Neuronal stem cell (in vitro differentiated cells): ENCODE results near the gene BARHL1.

Experiments
- DNase-seq: peaks from one replicate; pipeline ENCODE4 v3.0.0-alpha.2; 2013; ENCODE audit warnings: low spot score
- H2AFZ ChIP-seq: one replicate; pipeline ENCODE4 v1.6.1; 2013; ENCODE audit warnings: mild to moderate bottlenecking, low read length, inconsistent platforms
- H2AK5ac ChIP-seq: 2 replicates; pipeline ENCODE4 v1.6.1; 2013; ENCODE audit warnings: low read depth, mild to moderate bottlenecking, inconsistent platforms, low read length, moderate library complexity, mixed read lengths
- H2BK120ac ChIP-seq: 2 replicates; pipeline ENCODE4 v1.6.1; 2013; ENCODE audit warnings: low read depth, mild to moderate bottlenecking, inconsistent platforms, low read length, moderate library complexity, mixed read lengths
- H2BK12ac ChIP-seq: one replicate; pipeline ENCODE4 v1.6.1; 2013; ENCODE audit warnings: low read length, inconsistent platforms
- H2BK15ac ChIP-seq: 2 replicates; pipeline ENCODE4 v1.6.1; 2013; ENCODE audit warnings: mild to moderate bottlenecking, low read length, inconsistent platforms, mixed read lengths
- H2BK5ac ChIP-seq: one replicate; pipeline ENCODE4 v1.6.1; 2013; ENCODE audit warnings: inconsistent platforms, mild to moderate bottlenecking, low read length, moderate library complexity
- H3K14ac ChIP-seq: one replicate; pipeline ENCODE4 v1.6.1; 2013; ENCODE audit warnings: low read length, inconsistent platforms
- H3K18ac ChIP-seq: 2 replicates; pipeline ENCODE4 v1.6.1; 2013; ENCODE audit warnings: low read length, inconsistent platforms
- H3K23ac ChIP-seq: 2 replicates; pipeline ENCODE4 v1.6.1; 2013; ENCODE audit warnings: low read depth, mild to moderate bottlenecking, mixed read lengths, low read length, inconsistent platforms; ENCODE audit not compliant: poor library complexity
- H3K27ac ChIP-seq: replicated peaks from 3 replicates; pipeline ENCODE4 v1.5.1; 2013; ENCODE audit warnings: low read length, inconsistent platforms
- H3K27me3 ChIP-seq, 3 experiments: 2 replicates each; pipeline ENCODE4 v1.6.1; 2013; ENCODE audit warnings: low read length in 3 of 3, mild to moderate bottlenecking in 2 of 3, inconsistent platforms in 1 of 3, low read depth in 1 of 3, mixed read lengths in 1 of 3, moderate library complexity in 1 of 3; ENCODE audit not compliant: control insufficient read depth in 3 of 3, insufficient read depth in 3 of 3
- H3K36me3 ChIP-seq, 2 donors: replicated peaks in 1 of 2; 2 replicates each; pipeline ENCODE4 v1.6.1; 2013; ENCODE audit warnings: low read length in 2 of 2; ENCODE audit not compliant: control insufficient read depth in 2 of 2, insufficient read depth in 2 of 2
- H3K4ac ChIP-seq: 2 replicates; pipeline ENCODE4 v1.6.1; 2013; ENCODE audit warnings: inconsistent platforms, mild to moderate bottlenecking, low read length, moderate library complexity
- H3K4me1 ChIP-seq, 2 donors: 1 replicate in 1 of 2; 2 replicates in 1 of 2; pipeline ENCODE4 v1.6.1; 2013; ENCODE audit warnings: low read length in 2 of 2, low read depth in 1 of 2; ENCODE audit not compliant: control insufficient read depth in 2 of 2, insufficient read depth in 1 of 2
- H3K4me2 ChIP-seq: one replicate; pipeline ENCODE4 v1.6.1; 2013; ENCODE audit warnings: mild to moderate bottlenecking, low read length, inconsistent platforms; ENCODE audit not compliant: insufficient read depth, poor library complexity, severe bottlenecking
- H3K4me3 ChIP-seq, 2 donors: 2 replicates each; pipeline ENCODE4 v1.5.1; 2013; ENCODE audit warnings: low read length in 2 of 2, mild to moderate bottlenecking in 2 of 2, inconsistent platforms in 1 of 2, moderate library complexity in 1 of 2
- H3K79me1 ChIP-seq: one replicate; pipeline ENCODE4 v1.6.1; 2013; ENCODE audit warnings: low read depth, mild to moderate bottlenecking, inconsistent platforms, low read length, moderate library complexity
- H3K9ac ChIP-seq: one replicate; pipeline ENCODE4 v1.6.1; 2013; ENCODE audit warnings: mild to moderate bottlenecking, low read depth, low read length, inconsistent platforms; ENCODE audit not compliant: poor library complexity
- H3K9me3 ChIP-seq, 2 donors: replicated peaks in 1 of 2; 2 replicates each; pipeline versions ENCODE3 to v1.6.1; 2013; ENCODE audit warnings: low read length in 2 of 2, mild to moderate bottlenecking in 2 of 2, inconsistent platforms in 1 of 2, low read depth in 1 of 2, mixed read lengths in 1 of 2, moderate library complexity in 1 of 2; ENCODE audit not compliant: control insufficient read depth in 2 of 2, insufficient read depth in 1 of 2
- H4K8ac ChIP-seq: one replicate; pipeline ENCODE4 v1.6.1; 2013; ENCODE audit warnings: low read depth, mild to moderate bottlenecking, inconsistent platforms, low read length, moderate library complexity
- H4K91ac ChIP-seq: one replicate; pipeline ENCODE4 v1.6.1; 2013; ENCODE audit warnings: low read length, low read depth, mild to moderate bottlenecking, inconsistent platforms; ENCODE audit not compliant: poor library complexity
- WGBS, 2 donors: extraction: QIAGEN DNeasy Blood & Tissue Kit; methylation state at CpG; one replicate each; pipeline ENCODE4 v1.1.7; 2013; ENCODE audit warnings: missing lambda C conversion rate in 2 of 2, mixed read lengths in 1 of 2; ENCODE audit not compliant: insufficient read length in 2 of 2, insufficient replicate concordance in 1 of 2; ENCODE audit errors: extremely low coverage in 2 of 2; 5-methylcytosine and 5-hydroxymethylcytosine counted together

BARHL1 gene

GRCh38 chr9:132583584-132584304 is 1.3 kb downstream of the BARHL1 start:
- Histone ChIP-seq H3K4me1 (peaks cover 1 to 5% of the 10 kb centered on the region in 2 donors), H3K23ac (no peak overlapping the region), H3K14ac (no peak overlapping the region), H3K4me2 (no peak overlapping the region), H3K36me3 (no peaks in the 10 kb centered on the region), H4K91ac (no peak overlapping the region), H3K9ac (no peak overlapping the region), H3K27ac (no peak overlapping the region), H2BK5ac (no peak overlapping the region), H2AK5ac (no peak overlapping the region), H3K4me3 (no peak overlapping the region), H2BK15ac (no peak overlapping the region), H3K27me3 (peaks cover 74 to 100% (median 99%) of the 10 kb centered on the region in 3 experiments), H2BK12ac (no peak overlapping the region), H3K4ac (no peak overlapping the region), H3K79me1 (no peaks in the 10 kb centered on the region), H2BK120ac (no peak overlapping the region), H3K9me3 (peaks cover 2% of the 10 kb centered on the region in 2 donors), H2AFZ (no peak overlapping the region), H4K8ac (no peak overlapping the region), H3K18ac (no peak overlapping the region)
- no peak for DNase-seq
- WGBS, 2 donors, result no CpG with 5 or more reads among the region's 8 CpGs

- no peak overlapping the region for H2AFZ ChIP-seq
- no peak overlapping the region for H2BK120ac ChIP-seq
- no peak overlapping the region for H3K27ac ChIP-seq
- H4K8ac ChIP-seq, result no peak overlapping the region
- no peak overlapping the region for H2BK12ac ChIP-seq
- no peaks in the 10 kb centered on the region for H3K79me1 ChIP-seq
- H3K4me3 ChIP-seq, result no peak overlapping the region
- no peak overlapping the region for H4K91ac ChIP-seq
- H3K9me3 ChIP-seq, result peaks cover 0 to 2% of the 10 kb centered on the region in 2 donors
- H2BK15ac ChIP-seq, result no peak overlapping the region
- no peak for DNase-seq
- no CpG with 5 or more reads among the region's 30 CpGs for WGBS, 2 donors
- H3K36me3 ChIP-seq, result no peaks in the 10 kb centered on the region
- H3K4me1 ChIP-seq, result peaks cover 1 to 5% of the 10 kb centered on the region in 2 donors
- H3K18ac ChIP-seq, result no peak overlapping the region
- H3K27me3 ChIP-seq, result peaks cover 75 to 100% (median 99%) of the 10 kb centered on the region in 3 experiments
- no peak overlapping the region for H2AK5ac ChIP-seq
- no peak overlapping the region for H3K14ac ChIP-seq
- no peak overlapping the region for H3K9ac ChIP-seq
- no peak overlapping the region for H2BK5ac ChIP-seq
- no peak overlapping the region for H3K4ac ChIP-seq
- no peak overlapping the region for H3K4me2 ChIP-seq
- H3K23ac ChIP-seq, result no peak overlapping the region
These were observed 2.5 kb downstream of the BARHL1 start for GRCh38 chr9:132584601-132585560.

GRCh38 chr9:132585954-132586829 is 3.8 kb downstream of the BARHL1 start:
- Histone ChIP-seq H2AK5ac (no peak overlapping the region), H3K27me3 (peaks cover 74 to 99% (median 99%) of the 10 kb centered on the region in 3 experiments), H3K27ac (no peak overlapping the region), H2AFZ (no peak overlapping the region), H3K9me3 (peaks cover 0 to 2% of the 10 kb centered on the region in 2 donors), H2BK15ac (no peak overlapping the region), H3K36me3 (no peaks in the 10 kb centered on the region), H3K4me2 (no peak overlapping the region), H4K8ac (no peak overlapping the region), H3K4ac (no peak overlapping the region), H4K91ac (no peak overlapping the region), H3K79me1 (no peaks in the 10 kb centered on the region), H2BK12ac (no peak overlapping the region), H2BK5ac (no peak overlapping the region), H3K4me1 (peaks cover 5% of the 10 kb centered on the region in 2 donors), H3K23ac (no peak overlapping the region), H3K14ac (no peak overlapping the region), H2BK120ac (no peak overlapping the region), H3K4me3 (peak overlapping the region in 1 of 2 donors; percentile 53), H3K9ac (no peak overlapping the region), H3K18ac (peak overlapping the region; percentile 4)
- DNase-seq, result no peak
- WGBS, 2 donors, result no CpG with 5 or more reads among the region's 42 CpGs
